ENCODE data around the gene ELK3. TPM values are rescaled to one million over a fixed set of nuclear protein-coding genes. Genes with fewer than 3 reads are reported as not detected.

ELK3 gene
- total RNA-seq, 2 donors from 2014 or later = 4.9 to 8.0 TPM

GRCh38 chr12:96300064-96300463 lies 105.9 kb downstream of the ELK3 start:
- DNase-seq = no peak
- intact Hi-C loops (cut with DNase I) = no loop called here
- H3K27ac ChIP-seq = no peak overlapping the region
- no peak overlapping the region for H3K4me3 ChIP-seq
- no peaks in the 10 kb centered on the region for H3K4me1 ChIP-seq
- H3K36me3 ChIP-seq (replicated peaks in 1 of 2; ENCODE audit: insufficient read depth in 1 of 2, low read depth in 2 of 2) = peaks cover 0 to 3% of the 10 kb centered on the region in 2 donors
- H3K27me3 ChIP-seq = no peaks in the 10 kb centered on the region
- H3K9me3 ChIP-seq = no peaks in the 10 kb centered on the region
- 82 to 90% methylated on average over 5 of the region's 5 CpGs for WGBS, 2 donors
- TF ChIP-seq CTCF (IDR thresholded peaks at IDR 0.05) = no peak
- TF ChIP-seq POLR2A (IDR thresholded peaks at IDR 0.05) = no peak
- no peak for ATAC-seq

- no peaks in the 10 kb centered on the region for H3K27me3 ChIP-seq
- no peak for DNase-seq
- H3K4me3 ChIP-seq = no peak overlapping the region
- H3K9me3 ChIP-seq = no peaks in the 10 kb centered on the region
- no peaks in the 10 kb centered on the region for H3K4me1 ChIP-seq
- no peak for ATAC-seq
- 94% methylated on average over 4 of the region's 4 CpGs for WGBS, 2 donors
- H3K36me3 ChIP-seq (replicated peaks in 1 of 2; ENCODE audit: insufficient read depth in 1 of 2, low read depth in 2 of 2) = peaks cover 0 to 3% of the 10 kb centered on the region in 2 donors
- H3K27ac ChIP-seq = no peak overlapping the region
- intact Hi-C loops (cut with DNase I) = no loop called here
- no peak for TF ChIP-seq POLR2A (IDR thresholded peaks at IDR 0.05)
- TF ChIP-seq CTCF (IDR thresholded peaks at IDR 0.05) = no peak
These were observed 107.6 kb downstream of the ELK3 start for GRCh38 chr12:96301732-96302131.

DNA sequence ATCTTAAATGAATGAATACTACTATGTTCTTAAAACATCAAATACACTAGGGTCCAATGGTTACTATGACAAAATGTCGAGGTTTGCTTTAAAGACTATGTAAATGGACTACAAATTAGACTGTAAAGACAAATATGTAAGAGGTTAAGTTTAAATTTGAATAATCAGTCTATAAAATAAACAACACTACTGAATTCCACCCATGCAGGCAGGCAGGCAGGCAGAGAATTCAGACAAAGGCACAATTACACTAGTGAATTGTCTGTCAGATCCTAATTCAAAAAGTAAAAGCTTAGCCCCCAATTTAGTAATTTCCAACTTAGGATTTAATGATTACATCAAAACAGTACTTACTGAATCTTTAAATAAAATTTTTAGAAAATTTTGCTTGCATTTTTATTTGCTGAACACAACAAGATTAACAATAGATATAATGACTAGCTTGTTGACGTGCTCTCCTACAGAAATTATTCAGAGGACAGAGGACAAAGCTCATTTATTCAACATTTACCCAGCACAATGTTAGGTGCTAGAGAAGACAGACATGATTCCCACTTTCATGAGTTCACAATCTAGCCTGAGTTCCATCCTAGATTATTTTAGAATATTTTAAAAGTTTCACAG lies 108.6 kb downstream of the ELK3 start:
- WGBS, 2 donors = 78 to 84% methylated on average over 2 of the region's 2 CpGs
- no peaks in the 10 kb centered on the region for H3K4me1 ChIP-seq
- no peaks in the 10 kb centered on the region for H3K9me3 ChIP-seq
- no peaks in the 10 kb centered on the region for H3K36me3 ChIP-seq (replicated peaks in 1 of 2; ENCODE audit: insufficient read depth in 1 of 2, low read depth in 2 of 2)
- no peak for DNase-seq
- TF ChIP-seq POLR2A (IDR thresholded peaks at IDR 0.05) (no peak), CTCF (IDR thresholded peaks at IDR 0.05) (no peak)
- intact Hi-C loops (cut with DNase I) = no loop called here
- no peaks in the 10 kb centered on the region for H3K27me3 ChIP-seq
- H3K27ac ChIP-seq = no peak overlapping the region
- H3K4me3 ChIP-seq = no peak overlapping the region
- no peak for ATAC-seq

- intact Hi-C loops (cut with DNase I) = no loop called here
- ATAC-seq (no peak), DNase-seq (no peak)
- Histone ChIP-seq H3K9me3 (no peaks in the 10 kb centered on the region), H3K36me3 (replicated peaks in 1 of 2; ENCODE audit: insufficient read depth in 1 of 2, low read depth in 2 of 2) (no peaks in the 10 kb centered on the region), H3K4me3 (no peak overlapping the region), H3K27me3 (no peaks in the 10 kb centered on the region), H3K4me1 (no peaks in the 10 kb centered on the region), H3K27ac (no peak overlapping the region)
- TF ChIP-seq CTCF (IDR thresholded peaks at IDR 0.05) (no peak), POLR2A (IDR thresholded peaks at IDR 0.05) (no peak)
These were observed 109.5 kb downstream of the ELK3 start for GRCh38 chr12:96303653-96304052.

DNA sequence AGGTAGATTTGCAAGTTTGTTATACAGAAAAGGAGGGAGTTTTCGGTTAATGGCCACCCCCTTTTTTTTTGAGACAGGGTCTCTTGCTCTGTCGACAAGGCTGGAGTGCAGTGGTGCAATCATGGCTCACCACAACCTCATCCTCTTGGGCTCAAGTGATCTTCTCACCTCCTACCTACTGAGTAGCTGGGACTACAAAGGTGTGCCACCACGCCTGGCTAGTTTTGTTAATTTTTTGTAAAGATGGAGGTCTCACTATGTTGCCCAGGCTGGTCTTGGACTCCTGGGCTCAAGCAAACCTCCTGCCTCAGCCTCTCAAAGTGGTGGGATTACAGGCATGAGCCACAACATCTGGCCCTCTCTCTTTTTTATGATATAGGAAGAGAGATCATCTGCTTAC lies 111.5 kb downstream of the ELK3 start:
- H3K27me3 ChIP-seq = no peaks in the 10 kb centered on the region
- H3K9me3 ChIP-seq = no peaks in the 10 kb centered on the region
- no peak overlapping the region for H3K27ac ChIP-seq
- intact Hi-C loops (cut with DNase I) = no loop called here
- DNase-seq (no peak), ATAC-seq (no peak)
- 90 to 97% methylated on average over 3 of the region's 3 CpGs for WGBS, 2 donors
- H3K4me3 ChIP-seq = no peak overlapping the region
- H3K4me1 ChIP-seq = no peaks in the 10 kb centered on the region
- no peaks in the 10 kb centered on the region for H3K36me3 ChIP-seq (replicated peaks in 1 of 2; ENCODE audit: insufficient read depth in 1 of 2, low read depth in 2 of 2)
- TF ChIP-seq POLR2A (IDR thresholded peaks at IDR 0.05) (no peak), CTCF (IDR thresholded peaks at IDR 0.05) (no peak)

All from body of pancreas (tissue), 4 donors.